ENCODE measurements around the gene GPC5.

Gene GPC5

DNA sequence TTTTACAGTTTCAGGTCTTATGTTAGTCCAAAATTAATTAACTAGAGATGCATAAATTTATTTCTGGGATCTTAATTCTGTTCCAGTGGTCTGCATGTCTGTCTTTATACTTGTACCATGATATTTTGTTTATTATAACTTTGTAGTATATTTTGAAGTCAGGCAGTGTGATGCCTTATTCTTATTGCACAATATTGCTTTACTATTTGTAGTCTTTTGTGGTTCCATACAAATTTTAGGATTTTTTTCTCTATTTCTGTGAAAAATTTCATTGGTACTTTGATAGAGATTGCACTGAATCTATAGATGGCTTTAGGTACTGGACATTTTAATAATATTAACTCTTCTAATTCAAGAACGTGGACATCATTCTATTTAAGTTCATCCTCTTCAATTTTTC, 304.0 kb downstream of the GPC5 start:
- no peak overlapping the region for H3K27ac ChIP-seq
- H3K4me3 ChIP-seq = no peak overlapping the region
- TF ChIP-seq, protein P1, sequence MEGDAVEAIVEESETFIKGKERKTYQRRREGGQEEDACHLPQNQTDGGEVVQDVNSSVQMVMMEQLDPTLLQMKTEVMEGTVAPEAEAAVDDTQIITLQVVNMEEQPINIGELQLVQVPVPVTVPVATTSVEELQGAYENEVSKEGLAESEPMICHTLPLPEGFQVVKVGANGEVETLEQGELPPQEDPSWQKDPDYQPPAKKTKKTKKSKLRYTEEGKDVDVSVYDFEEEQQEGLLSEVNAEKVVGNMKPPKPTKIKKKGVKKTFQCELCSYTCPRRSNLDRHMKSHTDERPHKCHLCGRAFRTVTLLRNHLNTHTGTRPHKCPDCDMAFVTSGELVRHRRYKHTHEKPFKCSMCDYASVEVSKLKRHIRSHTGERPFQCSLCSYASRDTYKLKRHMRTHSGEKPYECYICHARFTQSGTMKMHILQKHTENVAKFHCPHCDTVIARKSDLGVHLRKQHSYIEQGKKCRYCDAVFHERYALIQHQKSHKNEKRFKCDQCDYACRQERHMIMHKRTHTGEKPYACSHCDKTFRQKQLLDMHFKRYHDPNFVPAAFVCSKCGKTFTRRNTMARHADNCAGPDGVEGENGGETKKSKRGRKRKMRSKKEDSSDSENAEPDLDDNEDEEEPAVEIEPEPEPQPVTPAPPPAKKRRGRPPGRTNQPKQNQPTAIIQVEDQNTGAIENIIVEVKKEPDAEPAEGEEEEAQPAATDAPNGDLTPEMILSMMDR (IDR thresholded peaks at IDR 0.05) = no peak
- DNase-seq (ENCODE audit: low spot score) = no peak

DNA sequence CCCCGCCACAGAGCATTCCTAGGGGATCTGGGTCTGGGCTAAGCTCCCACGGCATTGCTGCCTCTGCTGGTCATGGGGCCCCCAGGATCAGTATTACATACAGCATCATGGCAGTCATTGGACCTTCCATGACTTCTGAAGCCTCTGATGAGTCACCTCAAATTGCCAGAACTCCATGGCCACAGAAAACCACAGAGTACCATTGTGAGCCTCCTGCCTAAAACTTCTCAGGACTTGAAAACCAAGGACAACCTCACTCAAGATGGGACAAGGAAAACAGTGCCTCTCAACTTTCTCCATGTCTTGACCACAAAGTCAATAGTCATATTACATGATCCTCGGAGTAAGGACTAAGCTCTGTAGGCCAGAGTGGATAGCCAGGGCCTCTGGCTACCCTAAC, 306.0 kb downstream of the GPC5 start:
- H3K27ac ChIP-seq = no peak overlapping the region
- TF ChIP-seq, protein P1 (IDR thresholded peaks at IDR 0.05) = no peak
- H3K4me3 ChIP-seq = no peak overlapping the region
- DNase-seq (ENCODE audit: low spot score) = no peak

DNA sequence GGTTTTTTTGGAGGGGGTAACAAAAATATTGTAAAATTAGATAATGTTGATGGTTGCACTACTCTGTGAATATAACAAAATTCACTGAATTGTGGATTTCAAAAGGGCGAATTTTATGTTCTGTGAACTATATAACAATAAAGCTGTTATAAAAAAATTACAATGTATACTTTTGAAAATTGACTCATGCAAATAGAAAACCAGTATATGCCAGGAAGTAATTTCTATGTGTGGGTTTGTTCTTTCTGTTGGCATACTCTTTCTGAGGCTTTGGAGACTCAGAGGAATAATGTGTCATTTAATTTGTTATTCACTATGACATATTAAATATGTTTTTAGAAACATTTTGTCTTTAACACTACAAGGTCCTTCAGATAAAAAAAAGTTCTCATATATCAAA, 310.1 kb downstream of the GPC5 start:
- no peak overlapping the region for H3K27ac ChIP-seq
- TF ChIP-seq, protein P1 (IDR thresholded peaks at IDR 0.05) = no peak
- no peak overlapping the region for H3K4me3 ChIP-seq
- no peak for DNase-seq (ENCODE audit: low spot score)

DNA sequence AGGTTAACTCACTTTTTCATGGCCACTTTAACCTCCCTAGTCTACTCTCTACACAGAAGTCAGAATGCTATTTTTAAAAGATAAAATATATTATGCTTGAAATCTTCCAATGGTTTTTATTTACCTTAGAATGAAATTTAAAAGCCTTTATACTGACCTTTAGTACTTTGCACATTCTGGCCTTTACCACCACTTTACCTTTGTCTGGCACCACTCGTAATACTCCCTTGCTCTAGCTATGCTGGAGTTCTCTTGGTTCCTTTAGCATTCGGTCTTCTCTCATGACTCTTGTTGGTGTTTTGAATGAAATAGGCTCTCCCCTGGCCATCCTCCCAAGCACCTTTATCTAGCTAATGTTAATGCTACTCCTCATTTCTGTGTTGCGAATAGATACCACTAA, 310.8 kb downstream of the GPC5 start:
- H3K4me3 ChIP-seq = no peak overlapping the region
- TF ChIP-seq, protein P1 (IDR thresholded peaks at IDR 0.05) = no peak

DNA sequence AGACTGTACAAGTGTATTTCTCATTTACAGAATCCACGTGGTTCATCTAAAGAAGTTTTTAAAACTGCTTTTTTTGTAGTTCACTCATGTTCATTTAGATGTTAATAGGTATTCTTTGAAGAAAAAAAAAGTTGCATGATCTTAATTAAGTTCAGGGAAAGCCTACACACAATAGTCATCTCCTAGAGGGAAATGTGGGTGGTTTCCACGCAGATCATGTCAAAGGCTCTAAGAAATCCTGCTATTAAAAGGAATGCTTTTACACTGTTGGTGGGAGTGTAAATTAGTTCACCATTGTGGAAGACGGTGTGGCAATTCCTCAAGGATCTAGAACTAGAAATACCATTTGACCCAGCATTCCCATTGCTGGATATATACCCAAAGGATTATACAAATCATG, 312.3 kb downstream of the GPC5 start:
- TF ChIP-seq, protein P1 (IDR thresholded peaks at IDR 0.05) = no peak
- Histone ChIP-seq H3K4me3 (no peak overlapping the region), H3K27ac (no peak overlapping the region)
- DNase-seq (ENCODE audit: low spot score) = no peak

More for the DNA sequence above, 310.8 kb downstream of the GPC5 start:
- no peak for DNase-seq (ENCODE audit: low spot score)
- H3K27ac ChIP-seq = no peak overlapping the region

DNA sequence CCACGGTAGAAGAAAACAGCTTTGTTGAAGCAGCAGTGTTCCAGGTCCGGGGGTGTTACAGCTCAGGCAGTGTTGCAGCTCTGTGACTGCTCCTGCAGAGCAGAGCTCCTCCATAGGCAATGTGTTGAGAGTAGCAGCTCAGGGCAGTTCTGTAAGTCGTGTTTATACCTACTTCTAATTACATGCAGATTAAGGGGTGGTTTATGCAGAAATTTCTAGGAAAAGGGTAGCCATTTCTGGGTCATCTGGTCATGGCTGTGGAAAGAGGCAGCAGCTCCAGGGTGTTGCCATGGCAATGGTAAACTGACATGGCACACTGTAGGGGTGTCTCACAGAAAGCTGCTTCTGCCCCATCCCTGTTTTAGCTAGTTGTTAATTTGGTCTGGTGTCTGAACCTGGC, 316.4 kb downstream of the GPC5 start:
- DNase-seq (ENCODE audit: low spot score) = no peak
- TF ChIP-seq, protein P1 (IDR thresholded peaks at IDR 0.05) = no peak
- H3K4me3 ChIP-seq = no peak overlapping the region
- H3K27ac ChIP-seq = no peak overlapping the region

DNA sequence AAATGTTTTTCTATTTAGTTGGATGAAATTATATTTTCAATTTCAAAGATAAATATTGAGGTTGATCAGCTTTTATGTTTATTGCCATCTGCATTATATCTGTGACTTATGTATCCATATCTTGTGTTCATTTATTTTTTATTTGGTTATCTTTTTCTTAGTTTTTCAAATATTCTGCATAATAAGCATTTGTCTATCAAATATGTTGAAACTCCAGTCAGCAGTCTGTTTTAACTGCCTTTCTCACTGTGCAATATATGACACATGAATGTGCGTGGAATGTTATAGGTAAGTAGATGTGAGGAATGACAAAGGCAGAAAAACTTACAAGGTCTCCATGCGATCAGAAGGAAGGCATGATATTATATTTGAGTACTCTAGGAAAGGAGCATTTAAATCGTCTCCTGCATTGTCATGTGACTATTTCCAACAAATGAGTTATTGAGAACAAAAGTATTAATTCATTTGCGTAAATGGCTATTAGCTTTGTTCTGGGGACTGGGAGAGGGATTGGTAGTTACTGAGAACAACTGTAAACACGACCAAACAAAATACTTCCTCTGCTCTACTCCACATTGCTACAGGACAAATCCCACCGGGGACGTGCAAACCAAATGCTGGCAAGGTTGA, 318.1 kb downstream of the GPC5 start:
- TF ChIP-seq, protein P1 (IDR thresholded peaks at IDR 0.05) = no peak
- no peak for DNase-seq (ENCODE audit: low spot score)
- Histone ChIP-seq H3K27ac (no peak overlapping the region), H3K4me3 (no peak overlapping the region)
